Mucosa of stomach (tissue), 1 donor: ENCODE results near the gene C12orf75.
"Not testable (repeated sequence)": the region's sequence is repeated elsewhere in the genome, so short reads cannot be mapped to it uniquely, and the experiment has no call there.

Experiments
- H3K27me3 ChIP-seq: one replicate; pipeline ENCODE4 v1.7.0; 2013; ENCODE audit warnings: mild to moderate bottlenecking, low read length; ENCODE audit not compliant: control insufficient read depth, insufficient read depth
- H3K36me3 ChIP-seq: one replicate; pipeline ENCODE4 v1.7.0; 2013; ENCODE audit warnings: low read length; ENCODE audit not compliant: control insufficient read depth, insufficient read depth
- H3K4me1 ChIP-seq: one replicate; pipeline ENCODE4 v1.7.0; 2013; ENCODE audit warnings: mild to moderate bottlenecking, low read length; ENCODE audit not compliant: control insufficient read depth, insufficient read depth
- H3K4me3 ChIP-seq: one replicate; pipeline ENCODE4 v1.7.0; 2013; ENCODE audit warnings: low read length
- H3K9ac ChIP-seq: one replicate; pipeline ENCODE4 v1.7.0; 2013; ENCODE audit warnings: mild to moderate bottlenecking, low read length, moderate library complexity
- H3K9me3 ChIP-seq: one replicate; pipeline ENCODE4 v1.7.0; 2013; ENCODE audit warnings: mild to moderate bottlenecking, low read length, moderate library complexity; ENCODE audit not compliant: control insufficient read depth
- donor health status: Pancreatic carcinoma.

Gene C12orf75

DNA sequence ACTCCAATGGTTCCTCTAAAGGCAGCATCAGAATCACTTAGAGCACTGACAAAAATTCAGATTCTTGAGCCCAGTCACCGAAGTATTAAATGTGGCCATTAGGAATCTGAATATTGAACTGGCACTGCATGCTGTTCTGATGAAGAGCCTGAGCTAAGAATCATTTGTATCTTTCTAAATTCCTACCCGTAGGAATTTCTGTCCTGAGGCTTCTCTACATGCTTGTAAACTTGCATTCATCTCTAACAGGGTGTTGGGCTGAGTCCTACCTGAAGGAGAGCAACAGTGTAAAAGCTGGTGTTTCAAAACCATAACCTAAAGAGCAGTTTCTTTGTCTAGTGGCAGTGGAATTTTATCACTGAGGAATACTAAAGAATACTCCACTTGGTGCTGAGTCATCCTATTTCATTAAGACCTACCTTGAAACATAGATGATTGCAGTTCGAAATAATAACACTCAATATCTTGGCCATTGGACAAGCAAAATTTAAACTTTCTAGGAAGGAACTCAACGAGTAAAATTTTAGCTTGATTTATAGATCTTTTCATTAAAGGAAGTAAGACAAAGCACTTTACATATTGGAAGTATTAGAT is 35.5 kb upstream of the C12orf75 start:
- peaks cover 4% of the 10 kb centered on the region for H3K4me1 ChIP-seq
- no peaks in the 10 kb centered on the region for H3K9me3 ChIP-seq
- no peaks in the 10 kb centered on the region for H3K36me3 ChIP-seq
- H3K9ac ChIP-seq, result no peak overlapping the region
- H3K4me3 ChIP-seq, result no peak overlapping the region
- no peaks in the 10 kb centered on the region for H3K27me3 ChIP-seq

- no peak overlapping the region for H3K4me3 ChIP-seq
- H3K9me3 ChIP-seq, result no peaks in the 10 kb centered on the region
- H3K36me3 ChIP-seq, result no peaks in the 10 kb centered on the region
- peaks cover 4% of the 10 kb centered on the region for H3K4me1 ChIP-seq
- no peak overlapping the region for H3K9ac ChIP-seq
- no peaks in the 10 kb centered on the region for H3K27me3 ChIP-seq
These were observed 34.1 kb upstream of the C12orf75 start for GRCh38 chr12:105296116-105297089.

DNA sequence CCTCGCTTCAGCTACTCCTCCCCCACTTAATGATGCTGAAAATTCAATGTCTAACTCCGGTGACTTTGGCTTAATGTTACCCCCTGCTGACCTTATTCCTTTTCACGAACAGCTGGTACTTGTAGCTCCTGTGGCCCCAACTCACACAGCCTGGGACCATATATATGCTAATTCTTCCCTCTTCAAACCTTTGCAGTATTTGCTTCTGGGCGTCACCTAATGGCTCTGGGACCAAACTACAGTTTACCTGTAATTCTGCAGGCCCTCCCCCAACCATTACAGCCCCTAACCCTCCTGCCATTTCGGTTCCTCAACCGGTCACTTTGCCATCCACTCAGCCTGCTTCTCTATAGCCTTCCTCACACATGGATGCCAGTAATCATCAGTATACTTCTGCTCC is 29.6 kb upstream of the C12orf75 start:
- Histone ChIP-seq H3K4me3 (no peak overlapping the region), H3K9me3 (no peaks in the 10 kb centered on the region), H3K36me3 (no peaks in the 10 kb centered on the region), H3K4me1 (no peaks in the 10 kb centered on the region), H3K9ac (no peak overlapping the region), H3K27me3 (no peaks in the 10 kb centered on the region)

DNA sequence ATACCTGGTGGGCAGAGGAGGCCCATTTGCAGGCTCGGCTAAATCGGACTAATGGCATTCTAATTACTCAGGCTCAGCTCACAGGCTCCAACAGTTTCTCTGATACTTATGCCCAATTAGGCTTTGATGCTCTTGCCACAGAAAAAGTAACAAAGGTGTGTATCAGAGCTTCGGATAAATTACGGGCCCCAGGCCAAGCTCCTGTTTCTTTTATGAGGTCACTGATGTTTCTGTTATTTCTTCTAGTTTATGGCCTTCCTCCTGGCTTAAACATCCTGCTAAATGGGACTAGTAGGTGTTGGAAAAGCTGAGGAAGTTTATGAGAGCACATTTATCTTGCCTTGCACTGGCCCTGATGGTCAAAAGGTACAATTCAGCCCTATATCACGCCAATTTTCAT is 28.8 kb upstream of the C12orf75 start:
- no peaks in the 10 kb centered on the region for H3K4me1 ChIP-seq
- no peak overlapping the region for H3K4me3 ChIP-seq
- H3K27me3 ChIP-seq, result no peaks in the 10 kb centered on the region
- H3K36me3 ChIP-seq, result no peaks in the 10 kb centered on the region
- H3K9me3 ChIP-seq, result no peaks in the 10 kb centered on the region
- H3K9ac ChIP-seq, result no peak overlapping the region

DNA sequence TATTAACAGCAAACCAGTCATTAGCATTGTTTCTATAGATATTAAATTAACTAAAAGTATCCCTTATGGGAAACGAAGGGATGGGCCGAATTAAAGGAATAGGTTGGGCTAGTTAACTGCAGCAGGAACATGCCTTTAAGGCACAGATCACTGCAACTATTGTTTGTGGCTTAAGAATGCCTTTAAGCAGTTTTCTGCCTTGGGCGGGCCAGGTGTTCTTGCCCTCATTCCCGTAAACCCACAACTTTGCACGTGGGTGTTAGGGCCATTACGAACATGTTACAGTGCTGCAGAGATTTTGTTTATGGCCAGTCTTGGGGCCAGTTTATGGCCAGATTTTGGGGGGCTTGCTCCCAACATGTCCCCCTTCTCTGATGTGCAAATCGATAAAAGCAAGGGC is 27.5 kb upstream of the C12orf75 start:
- H3K4me1 ChIP-seq, H3K4me3 ChIP-seq: not testable (repeated sequence)

DNA sequence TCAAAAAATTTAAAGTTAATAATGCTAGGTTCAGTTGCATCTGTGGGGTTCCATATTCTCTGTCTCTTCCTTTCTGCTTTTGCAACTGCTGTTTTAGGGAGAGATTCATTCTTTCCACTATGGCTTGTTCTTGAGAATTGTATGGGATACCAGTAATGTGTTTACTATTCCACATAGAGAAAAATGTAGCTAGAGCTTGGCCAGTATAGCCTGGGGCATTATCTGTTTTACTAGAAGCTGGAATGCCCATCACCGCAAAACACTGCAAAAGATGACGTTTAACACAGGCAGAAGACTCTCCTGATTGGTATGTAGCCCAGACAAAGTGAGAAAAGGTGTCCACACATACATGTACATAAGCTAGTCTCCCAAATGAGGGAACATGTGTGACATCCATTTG is 25.9 kb upstream of the C12orf75 start:
- H3K36me3 ChIP-seq, H3K9ac ChIP-seq, H3K9me3 ChIP-seq, H3K27me3 ChIP-seq, H3K4me1 ChIP-seq, H3K4me3 ChIP-seq: not testable (repeated sequence)

More for the DNA sequence above, 27.5 kb upstream of the C12orf75 start:
- not testable (repeated sequence) for H3K27me3 ChIP-seq, H3K36me3 ChIP-seq, H3K9ac ChIP-seq, H3K9me3 ChIP-seq

- H3K27me3 ChIP-seq, H3K9me3 ChIP-seq, H3K4me3 ChIP-seq, H3K9ac ChIP-seq, H3K36me3 ChIP-seq: not testable (repeated sequence)
- H3K4me1 ChIP-seq, result peaks cover 16% of the 10 kb centered on the region
These were observed 22.7 kb upstream of the C12orf75 start for GRCh38 chr12:105307601-105308314.

DNA sequence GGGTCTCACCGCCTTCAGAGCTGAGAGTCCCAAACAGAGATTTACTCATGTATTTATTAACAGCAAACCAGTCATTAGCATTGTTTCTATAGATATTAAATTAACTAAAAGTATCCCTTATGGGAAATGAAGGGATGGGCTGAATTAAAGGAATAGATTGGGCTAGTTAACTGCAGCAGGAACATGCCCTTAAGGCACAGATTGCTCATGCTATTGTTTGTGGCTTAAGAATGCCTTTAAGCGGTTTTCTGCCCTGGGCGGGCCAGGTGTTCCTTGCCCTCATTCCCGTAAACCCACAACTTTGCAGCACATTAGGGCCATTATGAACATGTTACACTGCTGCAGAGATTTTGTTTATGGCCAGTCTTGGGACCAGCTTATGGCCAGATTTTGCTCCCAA is 21.7 kb upstream of the C12orf75 start:
- H3K27me3 ChIP-seq, H3K36me3 ChIP-seq, H3K9me3 ChIP-seq, H3K4me3 ChIP-seq, H3K9ac ChIP-seq: not testable (repeated sequence)
- peaks cover 16% of the 10 kb centered on the region for H3K4me1 ChIP-seq

- not testable (repeated sequence) for H3K36me3 ChIP-seq, H3K4me3 ChIP-seq, H3K9me3 ChIP-seq, H3K9ac ChIP-seq, H3K27me3 ChIP-seq
- H3K4me1 ChIP-seq, result peaks cover 16% of the 10 kb centered on the region
These were observed 21.1 kb upstream of the C12orf75 start for GRCh38 chr12:105309384-105309783.

- H3K36me3 ChIP-seq, H3K4me3 ChIP-seq, H3K9ac ChIP-seq, H3K27me3 ChIP-seq, H3K9me3 ChIP-seq: not testable (repeated sequence)
- H3K4me1 ChIP-seq, result peaks cover 27% of the 10 kb centered on the region
These were observed 19.9 kb upstream of the C12orf75 start for GRCh38 chr12:105310476-105311085.

- H3K9ac ChIP-seq, H3K4me3 ChIP-seq, H3K9me3 ChIP-seq, H3K36me3 ChIP-seq, H3K27me3 ChIP-seq: not testable (repeated sequence)
- peaks cover 34% of the 10 kb centered on the region for H3K4me1 ChIP-seq
These were observed 18.6 kb upstream of the C12orf75 start for GRCh38 chr12:105311936-105312335.

GRCh38 chr12:105313755-105314154 is 16.7 kb upstream of the C12orf75 start:
- H3K27me3 ChIP-seq, H3K36me3 ChIP-seq, H3K9ac ChIP-seq, H3K9me3 ChIP-seq, H3K4me3 ChIP-seq: not testable (repeated sequence)
- peaks cover 48% of the 10 kb centered on the region for H3K4me1 ChIP-seq
